ENCODE measurements around the gene RBMS2.

Gene RBMS2

GRCh38 chr12:56522411-56523193 is 982 bp downstream of the RBMS2 start:
- peak overlapping the region; percentile 50 for H3K27ac ChIP-seq
- TF ChIP-seq CTCF (IDR thresholded peaks at IDR 0.05) (no peak), ZFX (IDR thresholded peaks at IDR 0.05; ENCODE audit: borderline replicate concordance) (no peak)

DNA sequence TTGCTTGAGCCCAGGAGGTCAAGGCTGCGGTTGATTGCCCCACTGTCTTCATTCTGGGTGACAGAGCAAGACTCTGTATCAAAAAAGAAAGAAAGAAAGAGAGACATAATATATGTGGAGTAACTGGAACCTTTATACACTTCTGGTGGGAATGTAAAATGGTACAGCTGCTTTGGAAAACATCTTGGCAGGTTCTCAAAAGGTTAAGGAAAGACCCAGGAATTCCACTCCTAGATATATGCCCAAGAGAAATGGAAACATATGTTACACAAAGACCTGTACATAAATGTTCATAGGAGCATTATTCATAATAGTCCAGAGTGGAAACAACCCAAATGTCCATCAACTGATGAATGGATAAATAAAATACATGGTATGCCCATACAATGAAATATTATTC is 7.2 kb downstream of the RBMS2 start:
- TF ChIP-seq CTCF (IDR thresholded peaks at IDR 0.05) = no peak
- TF ChIP-seq ZFX (IDR thresholded peaks at IDR 0.05; ENCODE audit: borderline replicate concordance) = no peak
- H3K27ac ChIP-seq = no peak overlapping the region

GRCh38 chr12:56529656-56530055 is 8.0 kb downstream of the RBMS2 start:
- TF ChIP-seq ZFX (IDR thresholded peaks at IDR 0.05; ENCODE audit: borderline replicate concordance) (no peak), CTCF (IDR thresholded peaks at IDR 0.05) (no peak)
- no peak overlapping the region for H3K27ac ChIP-seq

DNA sequence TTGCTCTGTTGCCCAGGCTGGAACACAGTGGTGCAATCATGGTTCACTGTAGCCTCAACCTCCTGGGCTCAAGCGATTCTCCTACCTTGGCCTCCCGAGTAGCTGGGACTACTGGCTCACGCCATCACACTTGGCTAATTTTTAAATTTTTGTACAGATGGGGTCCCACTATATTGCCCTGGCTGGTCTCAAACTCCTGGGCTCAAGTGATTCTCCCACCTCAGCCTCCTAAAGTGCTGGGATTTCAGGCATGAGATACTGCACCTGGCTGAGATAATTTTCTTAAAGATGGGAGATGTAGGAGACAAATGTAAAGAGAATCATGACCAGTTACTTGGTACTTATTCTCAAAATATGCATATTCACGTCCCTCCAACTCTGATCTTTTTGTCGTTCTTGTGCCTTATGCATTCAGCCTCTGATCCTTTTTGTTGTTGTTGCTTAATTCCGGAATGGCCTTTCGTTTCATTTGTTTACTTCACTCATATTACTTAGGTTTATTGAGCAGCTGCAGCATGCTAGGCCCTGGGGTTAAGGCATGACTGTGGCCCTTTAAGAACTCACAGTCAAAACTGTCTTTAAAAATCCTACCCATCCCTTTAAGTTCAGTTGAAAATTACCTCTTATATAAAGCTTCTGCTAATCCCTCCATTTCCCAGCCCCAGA is 8.9 kb downstream of the RBMS2 start:
- H3K27ac ChIP-seq = no peak overlapping the region
- TF ChIP-seq CTCF (IDR thresholded peaks at IDR 0.05) = no peak
- no peak for TF ChIP-seq ZFX (IDR thresholded peaks at IDR 0.05; ENCODE audit: borderline replicate concordance)

DNA sequence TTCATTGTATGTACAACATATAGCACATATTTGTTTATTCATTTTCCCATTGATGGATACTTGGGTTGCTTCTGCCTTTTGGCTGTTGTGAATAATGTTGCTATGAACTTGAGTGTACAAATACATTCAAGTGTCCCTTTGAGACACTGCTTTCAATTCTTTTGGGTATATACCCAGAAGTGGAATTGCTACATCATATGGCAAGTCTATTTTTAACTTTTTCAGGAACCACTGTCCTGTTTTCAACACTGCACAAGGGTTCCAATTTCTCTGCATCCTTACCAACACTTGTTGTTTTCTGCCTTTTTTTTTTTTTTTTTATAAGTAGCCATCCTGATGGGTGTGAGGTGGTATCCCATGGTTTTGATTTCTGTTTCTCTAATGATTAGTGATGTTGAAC is 15.9 kb downstream of the RBMS2 start:
- no peak overlapping the region for H3K27ac ChIP-seq

DNA sequence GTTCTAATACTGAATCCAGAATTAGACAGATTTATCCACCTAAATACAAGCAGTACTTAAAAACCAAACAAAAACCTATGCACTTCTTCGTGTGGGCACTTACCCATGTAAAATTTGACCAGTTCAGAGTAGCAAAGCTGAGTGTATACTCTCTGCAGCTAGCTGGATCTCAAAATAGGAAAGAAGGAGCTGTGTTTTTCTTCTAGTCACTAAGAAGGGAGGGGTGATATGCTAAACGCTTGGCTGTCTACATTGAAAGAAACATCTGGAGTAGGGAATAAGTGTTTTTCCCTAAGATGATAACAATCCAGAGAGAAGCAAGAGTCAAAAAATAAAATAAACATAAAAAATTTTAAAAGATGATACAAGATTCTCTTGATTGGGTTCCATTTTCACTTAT is 20.0 kb downstream of the RBMS2 start:
- TF ChIP-seq CTCF (IDR thresholded peaks at IDR 0.05) = no peak
- TF ChIP-seq ZFX (IDR thresholded peaks at IDR 0.05; ENCODE audit: borderline replicate concordance) = no peak
- no peak overlapping the region for H3K27ac ChIP-seq

More for the DNA sequence above, 15.9 kb downstream of the RBMS2 start:
- TF ChIP-seq CTCF (IDR thresholded peaks at IDR 0.05) = no peak
- TF ChIP-seq ZFX (IDR thresholded peaks at IDR 0.05; ENCODE audit: borderline replicate concordance) = no peak

GRCh38 chr12:56542164-56542563 is 20.5 kb downstream of the RBMS2 start:
- TF ChIP-seq ZFX (IDR thresholded peaks at IDR 0.05; ENCODE audit: borderline replicate concordance) = no peak
- TF ChIP-seq CTCF (IDR thresholded peaks at IDR 0.05) = no peak
- no peak overlapping the region for H3K27ac ChIP-seq
